PC-3 (cell line): ENCODE data around the gene FAM168A.

ENCODE experiments used
- CTCF ChIP-seq: fragments of 300-600 bp; sonication (generic); conservative IDR thresholded peaks from 2 replicates; pipeline ENCODE4 v1.5.1; 2017; ENCODE audit warnings: antibody characterized with exemption, low read depth, mild to moderate bottlenecking, low read length
- EZH2 ChIP-seq: fragments of 300-600 bp; sonication (generic); IDR thresholded peaks from one replicate; pipeline ENCODE4 v1.6.1; 2017; ENCODE audit warnings: antibody characterized with exemption, mild to moderate bottlenecking, low read length; ENCODE audit not compliant: unreplicated experiment
- EZH2phosphoT487 ChIP-seq: fragments of 300-600 bp; sonication (generic); IDR thresholded peaks from 2 replicates; pipeline ENCODE4 v1.6.1; 2018; ENCODE audit warnings: mild to moderate bottlenecking, antibody characterized with exemption, low read length, borderline replicate concordance

DNA sequence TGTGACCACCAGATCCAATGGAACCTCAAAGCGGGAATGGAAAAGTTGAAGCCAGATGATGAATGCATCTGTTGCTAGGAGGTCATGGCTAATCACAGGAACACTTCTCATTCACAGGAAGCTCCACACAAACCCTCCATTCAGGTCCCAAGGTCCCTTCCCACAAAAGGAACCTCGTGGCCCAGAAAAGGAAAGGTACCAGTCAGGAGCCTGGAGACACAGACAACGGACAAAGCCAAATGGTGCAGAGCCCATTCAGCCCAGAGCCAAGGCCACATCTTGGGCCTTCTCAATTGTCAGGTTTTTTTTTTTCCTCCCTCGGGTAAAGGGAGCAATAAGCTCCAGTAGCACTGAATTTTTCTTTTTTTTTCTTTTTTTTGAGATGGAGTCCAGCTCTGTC is 87.0 kb downstream of the FAM168A start:
- TF ChIP-seq CTCF (no peak), EZH2 (no peak), EZH2phosphoT487 (no peak)
